Fibroblast of upper back skin (primary cell): ENCODE measurements around the gene SLC9A9.
"Not testable (repeated sequence)": the region's sequence is repeated elsewhere in the genome, so short reads cannot be mapped to it uniquely, and the experiment has no call there.

ENCODE experiments used
- DNase-seq: peaks from one replicate; pipeline ENCODE4 v3.0.0-alpha.2; 2013

SLC9A9 gene

GRCh38 chr3:143808030-143808429, 40.2 kb downstream of the SLC9A9 start:
- DNase-seq: no peak

DNA sequence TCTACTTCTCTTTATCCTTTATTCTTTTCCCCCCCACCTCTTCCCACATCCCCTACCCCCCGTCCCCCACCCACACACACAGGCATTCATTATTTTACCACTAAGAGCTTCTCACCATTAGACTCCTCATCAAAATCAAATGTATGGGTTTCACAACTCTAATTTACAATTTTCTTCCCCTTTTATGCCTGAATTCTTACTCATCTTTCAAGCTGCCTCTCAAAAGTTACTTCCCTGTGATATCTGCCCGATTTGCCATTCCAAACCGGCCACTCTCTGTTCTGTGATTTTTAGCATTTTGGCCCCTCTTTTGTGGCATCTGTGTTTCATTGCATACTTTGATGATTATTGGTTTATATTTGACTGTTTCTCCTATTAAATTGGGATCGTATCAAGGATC, 42.2 kb downstream of the SLC9A9 start:
- no peak for DNase-seq

DNA sequence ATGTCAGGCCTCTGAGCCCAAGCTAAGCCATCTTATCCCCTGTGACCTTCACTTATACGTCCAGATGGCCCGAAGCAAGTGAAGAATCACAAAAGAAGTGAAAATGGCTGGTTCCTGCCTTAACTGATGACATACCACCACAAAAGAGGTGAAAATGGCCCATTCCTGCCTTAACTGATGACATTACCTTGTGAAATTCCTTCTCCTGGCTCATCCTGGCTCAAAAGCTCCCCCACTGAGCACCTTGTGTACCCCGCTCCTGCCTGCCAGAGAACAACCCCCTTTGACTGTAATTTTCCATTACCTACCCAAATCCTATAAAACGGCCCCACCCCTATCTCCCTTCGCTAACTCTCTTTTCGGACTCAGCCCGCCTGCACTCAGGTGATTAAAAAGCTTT, 42.8 kb downstream of the SLC9A9 start:
- DNase-seq: not testable (repeated sequence)

- DNase-seq: not testable (repeated sequence)
Observed at GRCh38 chr3:143801046-143801445, 47.2 kb downstream of the SLC9A9 start.

DNA sequence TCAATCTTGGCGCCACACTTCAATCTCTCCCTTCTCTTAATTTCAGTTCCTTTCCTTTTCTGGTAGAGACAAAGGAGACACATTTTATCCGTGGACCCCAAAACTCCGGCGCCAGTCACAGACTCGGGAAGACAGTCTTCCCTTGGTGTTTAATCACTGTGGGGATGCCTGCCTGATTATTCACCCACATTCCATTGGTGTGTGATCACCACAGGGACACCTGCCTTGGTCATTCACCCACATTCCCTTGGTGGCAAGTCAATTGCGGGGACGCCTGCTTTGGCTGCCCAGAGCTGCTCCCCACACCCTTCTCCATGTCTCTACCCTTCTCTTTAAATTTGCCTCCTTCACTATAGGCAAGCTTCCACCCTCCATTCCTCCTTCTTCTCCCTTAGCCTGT, 50.1 kb downstream of the SLC9A9 start:
- DNase-seq: not testable (repeated sequence)

GRCh38 chr3:143795874-143796273, 52.4 kb downstream of the SLC9A9 start:
- no peak for DNase-seq

- no peak for DNase-seq
Observed at GRCh38 chr3:143794793-143795462, 53.3 kb downstream of the SLC9A9 start.

DNA sequence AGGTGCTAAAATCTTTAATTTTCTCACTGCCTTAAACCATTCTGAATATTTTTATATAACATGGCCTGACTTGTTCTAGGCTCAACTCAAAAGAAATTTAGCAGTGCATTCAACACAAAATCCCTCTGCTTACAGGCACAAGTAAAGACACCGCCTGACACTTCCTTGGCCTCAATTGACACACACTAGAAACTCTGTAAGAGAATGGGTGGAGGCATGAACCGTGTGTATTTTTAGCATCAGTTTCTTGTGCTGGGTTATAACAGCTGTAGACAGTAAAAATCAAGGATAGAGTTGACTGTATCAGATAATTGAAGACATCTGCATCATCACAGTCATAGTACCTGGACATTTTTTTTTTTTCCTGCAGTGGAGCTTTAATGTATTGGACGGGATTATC, 54.3 kb downstream of the SLC9A9 start:
- no peak for DNase-seq

DNA sequence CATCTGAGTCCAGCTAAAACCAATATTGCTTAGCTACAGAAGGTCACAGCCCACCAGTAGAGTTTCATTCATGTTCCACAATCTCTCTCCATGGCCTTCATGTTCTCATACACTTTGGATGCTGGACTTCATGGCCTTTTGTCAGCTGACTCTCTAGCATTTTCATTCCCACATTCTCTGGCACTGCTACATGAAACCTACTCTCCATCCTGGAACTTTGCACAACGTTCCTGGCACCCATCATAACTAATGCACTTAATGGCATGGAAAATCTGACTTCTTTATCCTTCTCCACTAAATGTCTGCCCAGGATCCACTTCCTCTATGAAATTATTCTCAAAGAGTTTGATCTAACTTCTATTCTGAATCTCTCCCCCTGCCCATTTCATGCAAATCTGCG, 56.9 kb downstream of the SLC9A9 start:
- no peak for DNase-seq

GRCh38 chr3:143786219-143787191, 61.8 kb downstream of the SLC9A9 start:
- DNase-seq: peak; percentile 32

GRCh38 chr3:143784446-143784845, 63.8 kb downstream of the SLC9A9 start:
- DNase-seq: no peak

- DNase-seq: no peak
Observed at GRCh38 chr3:143783851-143784370, 64.4 kb downstream of the SLC9A9 start.

- peak; percentile 41 for DNase-seq
Observed at GRCh38 chr3:143775459-143775858, 72.8 kb downstream of the SLC9A9 start.

- no peak for DNase-seq
Observed at GRCh38 chr3:143771939-143772338, 76.3 kb downstream of the SLC9A9 start.

- DNase-seq: no peak
Observed at GRCh38 chr3:143771258-143771657, 77.0 kb downstream of the SLC9A9 start.

GRCh38 chr3:143770391-143770790, 77.9 kb downstream of the SLC9A9 start:
- no peak for DNase-seq

- DNase-seq: peak; percentile 81
Observed at GRCh38 chr3:143769616-143770015, 78.7 kb downstream of the SLC9A9 start.

- DNase-seq: no peak
Observed at GRCh38 chr3:143764840-143765239, 83.4 kb downstream of the SLC9A9 start.

DNA sequence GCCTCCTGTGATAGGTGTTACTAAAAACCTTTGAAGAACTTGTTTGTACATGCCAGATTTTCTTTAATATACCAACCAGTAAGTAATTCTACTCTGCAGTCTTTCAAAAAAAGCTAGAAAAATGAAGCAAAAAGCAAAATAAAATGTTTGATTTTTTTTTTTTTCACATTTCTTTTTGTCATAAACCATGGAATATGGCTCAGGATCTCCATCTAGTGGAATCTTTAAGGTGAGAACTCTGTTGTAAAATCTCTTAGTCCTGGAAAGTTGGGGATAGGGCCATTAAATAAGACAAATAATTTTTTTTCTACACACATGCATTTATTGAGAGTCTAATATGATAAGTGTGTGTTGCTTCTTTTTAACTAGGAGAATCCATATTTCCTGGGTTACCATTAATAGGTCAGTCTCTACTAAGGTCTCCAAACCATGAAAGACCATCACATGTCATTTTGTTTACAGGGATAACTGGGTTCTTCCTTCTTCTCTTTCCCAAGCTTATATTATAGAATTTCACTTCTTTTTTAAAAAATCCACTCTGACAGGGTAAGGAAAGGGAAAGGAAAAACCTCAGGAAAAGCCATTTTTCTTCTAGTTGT, 84.6 kb downstream of the SLC9A9 start:
- peak; percentile 15 for DNase-seq

GRCh38 chr3:143757691-143758090, 90.6 kb downstream of the SLC9A9 start:
- no peak for DNase-seq

DNA sequence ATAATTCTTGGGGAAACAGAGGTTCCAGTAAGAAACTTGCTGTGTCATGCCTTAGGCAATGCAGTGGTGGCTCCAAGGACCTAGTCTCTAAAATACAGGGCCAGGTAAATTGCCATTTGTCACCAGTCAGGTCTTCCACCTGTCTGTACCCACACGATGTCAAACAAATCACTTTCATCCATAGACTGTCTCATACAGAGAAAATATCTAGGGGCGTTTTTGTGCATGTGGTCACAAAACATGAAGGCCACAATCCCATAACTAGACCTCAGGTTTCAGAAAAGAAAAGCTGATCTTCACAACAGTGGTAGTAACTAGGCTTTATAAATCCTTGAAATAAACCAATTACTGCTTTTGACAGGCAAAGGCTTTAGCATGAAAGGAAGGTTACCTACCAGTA, 92.3 kb downstream of the SLC9A9 start:
- no peak for DNase-seq

GRCh38 chr3:143754090-143754489, 94.2 kb downstream of the SLC9A9 start:
- DNase-seq: no peak

DNA sequence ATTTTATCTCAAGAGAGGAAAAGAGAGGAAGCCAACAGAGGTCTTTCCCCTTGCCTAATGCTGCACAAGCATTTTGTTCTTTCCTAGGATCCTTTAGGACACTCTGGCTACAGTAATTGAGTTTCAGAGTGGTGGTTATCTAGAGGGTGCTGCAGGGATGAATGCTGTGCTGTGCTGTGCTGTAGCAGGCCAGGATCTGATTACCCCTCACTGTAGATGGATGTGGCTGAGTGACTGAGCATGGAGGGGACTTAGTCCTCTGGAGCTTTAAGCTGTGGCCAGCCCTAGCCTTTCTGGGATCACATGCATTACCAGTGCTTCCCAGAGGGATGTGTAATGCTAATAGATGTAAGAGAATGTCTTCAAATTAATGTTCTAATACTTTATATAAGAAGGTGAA, 94.8 kb downstream of the SLC9A9 start:
- DNase-seq: no peak
